ENCODE measurements around the gene AIM2.
"Not testable (repeated sequence)": the region's sequence is repeated elsewhere in the genome, so short reads cannot be mapped to it uniquely, and the experiment has no call there.

The AIM2 gene

DNA sequence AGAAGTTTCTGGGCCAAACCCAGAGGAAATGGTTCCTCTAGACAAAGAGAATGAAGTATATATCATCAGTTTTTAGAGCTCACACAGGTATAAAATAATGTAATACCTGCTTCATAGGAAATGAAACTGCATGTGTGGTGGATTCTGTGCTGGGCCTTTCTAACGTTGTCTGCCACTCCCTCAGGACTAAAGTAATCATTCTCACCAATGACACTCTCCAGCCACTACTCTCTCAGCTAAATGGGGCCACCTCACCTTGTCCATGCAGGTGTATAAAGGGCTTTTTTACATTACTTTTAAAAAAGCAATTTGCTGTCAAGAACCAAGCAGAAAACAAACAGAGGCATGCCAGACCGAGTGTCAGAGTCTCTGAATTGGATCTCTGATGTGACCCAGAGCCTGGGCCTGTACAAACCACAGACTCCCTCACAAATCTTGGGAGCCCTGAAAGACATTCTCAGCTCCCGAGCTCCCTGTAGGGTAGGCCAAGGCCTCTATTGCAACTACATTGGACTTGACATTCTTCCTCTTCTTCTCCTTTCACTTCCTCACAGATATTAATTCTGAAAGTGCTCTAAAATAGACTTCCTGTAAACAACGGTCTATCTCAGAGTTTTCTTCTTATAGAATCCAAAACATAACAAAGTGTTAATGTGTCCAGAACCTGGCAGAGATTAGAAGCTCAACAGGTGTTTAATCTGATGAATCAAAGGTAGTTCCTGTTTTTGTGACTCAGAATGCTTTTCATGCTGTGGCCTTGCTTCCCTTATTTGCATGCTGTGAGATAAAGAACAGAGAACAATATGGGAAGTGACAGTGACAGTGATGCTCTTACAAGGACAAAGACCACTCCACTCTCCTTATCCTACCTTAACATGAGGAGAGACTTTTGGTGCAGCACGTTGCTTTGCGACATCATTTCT, 8.6 kb downstream of the AIM2 start:
- TF ChIP-seq JUND (IDR thresholded peaks at IDR 0.05; ENCODE audit: low read depth) = no peak
- no peak for DNase-seq (ENCODE audit: low read depth in 1 of 2, low spot score in 1 of 2)
- in situ Hi-C loops (cut with HindIII; ENCODE audit: low pct_unique_long_range_greater_than_20kb, low sequenced_read_pairs) = no loop called here

DNA sequence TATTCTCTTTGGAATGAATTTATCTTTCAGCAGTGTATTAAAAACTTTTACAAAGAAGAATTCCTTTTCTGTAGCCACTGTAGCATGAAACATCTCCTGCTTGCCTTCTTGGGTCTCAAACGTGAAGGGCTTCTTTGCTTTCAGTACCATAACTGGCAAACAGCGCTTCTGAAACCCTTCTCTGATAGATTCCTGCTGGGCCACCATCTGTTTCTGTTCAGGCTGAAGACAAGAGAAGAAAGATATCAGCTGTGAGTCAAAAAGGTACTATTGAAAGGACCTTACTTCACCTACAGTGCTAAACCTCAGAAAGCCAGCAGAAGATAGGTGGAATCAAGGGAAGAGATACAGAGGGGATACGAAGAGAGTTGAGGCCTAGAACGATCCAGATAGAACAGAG, 10.5 kb downstream of the AIM2 start:
- DNase-seq (ENCODE audit: low read depth in 1 of 2, low spot score in 1 of 2) = no peak
- in situ Hi-C loops (cut with HindIII; ENCODE audit: low pct_unique_long_range_greater_than_20kb, low sequenced_read_pairs) = no loop called here
- no peak for TF ChIP-seq JUND (IDR thresholded peaks at IDR 0.05; ENCODE audit: low read depth)

DNA sequence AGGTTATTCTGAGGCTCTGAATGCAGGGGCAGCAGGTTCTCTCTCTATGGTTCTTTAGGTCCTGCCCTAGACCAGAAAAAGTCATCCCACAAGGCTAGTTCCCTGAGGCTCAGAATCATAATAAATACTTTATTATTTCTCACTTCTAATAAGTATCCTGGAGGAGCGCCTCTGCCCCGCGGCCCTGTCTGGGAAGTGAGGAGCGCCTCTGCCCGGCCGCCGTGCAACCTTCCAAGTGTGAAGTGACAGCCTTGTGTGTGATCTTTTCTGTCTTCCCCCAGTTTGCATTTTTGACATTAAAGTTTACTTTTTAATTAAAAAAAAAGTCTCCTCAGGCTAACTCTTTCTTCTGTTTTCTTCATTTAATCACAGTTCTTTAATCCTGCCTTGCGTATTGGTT, 11.5 kb downstream of the AIM2 start:
- in situ Hi-C loops (cut with HindIII; ENCODE audit: low pct_unique_long_range_greater_than_20kb, low sequenced_read_pairs) = no loop called here
- no peak for TF ChIP-seq JUND (IDR thresholded peaks at IDR 0.05; ENCODE audit: low read depth)
- DNase-seq (ENCODE audit: low read depth in 1 of 2, low spot score in 1 of 2) = no peak

DNA sequence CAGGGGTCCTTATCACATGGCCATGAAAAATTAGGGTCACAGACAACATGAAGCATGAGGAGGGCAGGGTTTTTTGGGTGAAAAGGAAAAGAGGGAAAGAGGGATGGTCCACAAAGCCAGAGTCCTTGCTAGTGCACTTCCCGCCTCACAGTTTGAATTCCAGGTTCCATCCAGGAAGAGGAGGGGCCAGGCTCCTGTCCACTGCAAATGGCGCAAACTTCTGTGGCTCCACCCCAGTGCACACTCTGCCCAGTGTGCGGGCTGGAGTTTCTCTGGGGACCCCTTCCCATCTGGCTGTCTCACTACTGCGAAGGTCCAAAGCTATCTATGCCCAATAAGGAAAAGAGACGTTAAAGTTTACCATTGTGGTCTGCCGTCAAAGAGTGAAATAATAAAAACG, 17.8 kb downstream of the AIM2 start:
- in situ Hi-C loops (cut with HindIII; ENCODE audit: low pct_unique_long_range_greater_than_20kb, low sequenced_read_pairs) = no loop called here
- DNase-seq (ENCODE audit: low read depth in 1 of 2, low spot score in 1 of 2) = no peak
- TF ChIP-seq JUND (IDR thresholded peaks at IDR 0.05; ENCODE audit: low read depth) = no peak

DNA sequence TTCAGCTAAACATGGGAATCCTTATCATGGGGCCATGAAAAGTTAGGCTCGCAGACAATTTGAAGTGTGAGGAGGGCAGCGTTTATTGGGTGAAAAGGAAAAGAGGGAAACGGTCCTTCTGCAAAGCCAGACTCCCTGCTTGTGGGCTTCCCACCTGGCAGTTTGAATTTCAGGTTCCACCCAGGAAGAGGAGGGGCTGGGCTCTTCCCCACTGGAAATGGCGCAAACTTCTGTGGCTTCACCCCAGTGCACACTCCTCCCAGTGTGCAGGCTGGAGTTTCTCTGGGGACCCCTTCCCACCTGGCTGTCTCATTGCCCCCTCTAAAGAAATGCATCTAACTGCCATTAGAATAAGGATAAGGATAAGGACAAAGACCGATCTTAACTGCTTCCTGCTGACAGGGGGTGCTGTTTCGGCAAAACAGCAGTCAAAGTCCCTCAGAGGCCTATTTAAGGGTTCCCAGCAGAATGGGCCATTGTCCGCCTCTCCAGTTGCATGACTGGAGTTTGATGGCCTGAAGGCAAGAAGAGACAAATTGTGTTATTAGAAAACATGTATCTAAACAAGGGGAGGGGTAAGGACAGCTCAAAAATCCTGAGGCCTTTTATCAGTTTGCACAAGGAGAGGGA, 20.4 kb downstream of the AIM2 start:
- no peak for DNase-seq (ENCODE audit: low read depth in 1 of 2, low spot score in 1 of 2)
- in situ Hi-C loops (cut with HindIII; ENCODE audit: low pct_unique_long_range_greater_than_20kb, low sequenced_read_pairs) = no loop called here
- TF ChIP-seq JUND (IDR thresholded peaks at IDR 0.05; ENCODE audit: low read depth) = no peak

DNA sequence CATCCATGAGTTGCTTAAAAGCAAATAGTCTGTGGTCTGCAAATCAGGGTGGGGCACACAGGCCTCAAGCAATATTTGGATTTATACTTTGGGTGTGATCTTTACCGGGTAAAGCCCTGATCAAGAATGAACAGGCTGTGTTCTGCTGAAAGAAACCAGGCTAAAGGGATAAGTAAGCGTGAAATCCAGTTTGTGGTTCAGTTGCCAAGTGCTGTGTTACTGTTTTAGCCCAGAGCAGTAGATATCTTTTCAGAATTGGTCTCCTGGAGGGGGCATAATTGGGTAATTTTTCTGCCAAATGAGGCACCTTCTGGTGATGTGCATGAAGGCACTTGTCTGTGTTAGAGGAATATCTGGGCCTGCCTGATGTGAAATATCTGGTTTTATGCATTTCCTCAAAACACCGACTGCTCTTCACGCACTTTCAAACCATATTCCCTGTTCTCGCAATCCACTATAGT, 21.4 kb downstream of the AIM2 start:
- TF ChIP-seq JUND (IDR thresholded peaks at IDR 0.05; ENCODE audit: low read depth) = no peak
- DNase-seq (ENCODE audit: low read depth in 1 of 2, low spot score in 1 of 2) = no peak
- in situ Hi-C loops (cut with HindIII; ENCODE audit: low pct_unique_long_range_greater_than_20kb, low sequenced_read_pairs) = no loop called here

DNA sequence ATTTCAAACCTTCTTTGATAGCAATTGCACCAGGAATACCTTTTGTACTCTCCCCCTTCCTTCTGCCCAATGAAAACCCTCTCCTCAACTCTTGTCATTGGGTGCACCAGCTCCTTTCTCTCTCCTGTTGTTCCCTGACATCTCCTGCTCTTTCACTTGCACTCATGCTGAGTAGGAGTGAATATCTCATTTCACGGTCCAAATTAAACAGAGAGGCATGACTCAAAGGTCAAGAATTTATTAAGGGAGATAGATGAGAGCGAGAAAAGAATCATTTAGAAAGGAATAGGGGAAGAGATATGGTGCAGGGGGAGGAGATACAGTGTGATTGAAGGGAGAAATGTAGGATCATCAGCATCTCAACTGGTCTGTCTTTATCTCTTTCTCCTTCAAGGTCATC, 22.1 kb downstream of the AIM2 start:
- TF ChIP-seq JUND (IDR thresholded peaks at IDR 0.05; ENCODE audit: low read depth) = no peak
- in situ Hi-C loops (cut with HindIII; ENCODE audit: low pct_unique_long_range_greater_than_20kb, low sequenced_read_pairs) = no loop called here
- DNase-seq (ENCODE audit: low read depth in 1 of 2, low spot score in 1 of 2) = no peak

DNA sequence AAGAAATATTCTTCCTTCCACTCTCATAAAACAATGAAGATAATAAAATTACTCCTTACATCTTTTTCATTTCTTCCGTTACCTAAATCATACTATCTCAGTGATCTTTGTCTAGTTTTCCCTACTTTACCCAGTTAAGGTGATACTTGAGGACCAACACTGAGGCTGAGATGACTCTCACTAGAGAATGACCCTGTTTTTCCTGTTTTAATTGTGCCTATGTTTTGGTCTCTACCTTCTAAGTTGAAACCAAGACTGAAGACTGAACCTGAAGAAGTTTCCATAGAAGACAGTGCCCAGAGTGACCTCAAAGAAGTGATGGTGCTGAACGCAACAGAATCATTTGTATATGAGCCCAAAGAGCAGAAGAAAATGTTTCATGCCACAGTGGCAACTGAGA, 25.1 kb downstream of the AIM2 start:
- no peak for DNase-seq (ENCODE audit: low read depth in 1 of 2, low spot score in 1 of 2)
- in situ Hi-C loops (cut with HindIII; ENCODE audit: low pct_unique_long_range_greater_than_20kb, low sequenced_read_pairs) = no loop called here
- no peak for TF ChIP-seq JUND (IDR thresholded peaks at IDR 0.05; ENCODE audit: low read depth)

DNA sequence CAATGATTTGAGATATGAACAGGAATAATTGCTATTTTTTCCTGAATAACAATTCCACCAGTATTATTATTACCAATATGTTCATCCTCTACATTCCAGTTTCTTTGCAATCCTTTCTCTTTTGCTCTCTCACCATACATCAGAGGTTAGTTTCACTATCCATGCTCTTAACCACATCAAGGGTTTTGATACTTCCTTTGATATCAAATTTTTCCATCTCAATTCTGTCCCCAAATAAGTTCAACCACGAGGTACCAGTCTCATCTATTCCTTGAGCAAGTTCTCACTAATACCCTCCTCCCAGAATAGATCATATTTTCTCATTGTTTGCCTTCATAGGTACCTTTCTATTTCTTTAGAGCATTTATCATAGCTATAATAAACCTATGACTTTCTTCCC, 30.1 kb downstream of the AIM2 start:
- in situ Hi-C loops (cut with HindIII; ENCODE audit: low pct_unique_long_range_greater_than_20kb, low sequenced_read_pairs) = not testable (repeated sequence)

DNA sequence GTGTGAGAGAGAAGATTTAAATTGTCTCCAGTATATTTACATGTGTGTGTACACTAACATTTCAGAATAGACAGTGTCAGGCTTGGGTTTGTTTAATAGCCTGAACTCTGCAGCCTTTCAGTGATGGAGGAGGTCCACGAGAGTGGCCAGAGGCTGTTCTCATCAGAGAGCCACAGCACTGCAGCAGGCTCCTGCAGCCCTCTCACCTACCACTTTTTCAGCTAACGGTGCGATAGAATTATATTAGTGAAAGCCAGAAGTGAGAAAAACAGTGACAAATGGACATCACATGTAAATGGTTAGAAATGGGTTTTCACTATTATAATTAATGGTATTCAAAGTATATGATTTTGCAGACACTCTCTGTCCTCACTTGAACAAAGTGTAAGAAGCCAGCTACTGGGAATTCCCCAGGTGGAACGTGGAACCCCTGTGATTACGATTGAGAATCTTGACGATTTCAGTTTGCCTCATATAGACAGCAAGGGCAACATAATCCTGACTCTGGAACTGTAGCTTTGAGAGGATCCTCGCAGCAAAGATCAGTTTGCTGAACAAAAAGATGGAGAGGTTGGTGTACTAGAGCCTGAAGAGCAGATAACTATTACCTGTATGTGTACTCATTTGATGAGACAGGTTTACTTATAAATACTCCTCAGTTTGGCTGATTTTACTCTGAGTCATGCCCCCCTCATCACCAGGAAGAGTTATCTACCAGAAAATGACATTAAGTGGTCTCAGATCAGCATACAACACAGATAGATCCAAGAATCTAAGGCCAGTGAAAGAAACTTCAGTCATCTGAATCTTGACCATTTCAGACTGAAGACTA, 35.5 kb downstream of the AIM2 start:
- in situ Hi-C loops (cut with HindIII; ENCODE audit: low pct_unique_long_range_greater_than_20kb, low sequenced_read_pairs) = no loop called here
- no peak for TF ChIP-seq JUND (IDR thresholded peaks at IDR 0.05; ENCODE audit: low read depth)
- no peak for DNase-seq (ENCODE audit: low read depth in 1 of 2, low spot score in 1 of 2)

More for the DNA sequence above, 30.1 kb downstream of the AIM2 start:
- DNase-seq (ENCODE audit: low read depth in 1 of 2, low spot score in 1 of 2) = not testable (repeated sequence)

DNA sequence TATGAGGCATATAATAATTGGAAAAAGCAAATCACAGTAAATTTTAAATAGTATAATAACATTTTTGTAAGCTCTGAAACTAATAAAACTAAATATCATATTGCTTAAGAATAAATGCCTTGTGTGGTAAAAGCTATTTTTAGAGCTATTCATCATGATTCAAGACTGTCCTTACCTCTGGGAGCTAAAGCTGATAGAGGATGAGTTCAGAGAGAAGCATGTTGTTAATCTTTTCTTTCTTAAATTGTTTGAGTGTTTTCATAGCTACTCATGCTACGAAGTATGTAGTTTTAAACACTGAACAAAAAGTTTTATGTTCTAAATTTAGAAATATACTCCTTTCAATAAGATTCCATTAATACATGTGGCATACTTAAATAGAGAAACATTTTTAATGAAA, 36.4 kb downstream of the AIM2 start:
- DNase-seq (ENCODE audit: low read depth in 1 of 2, low spot score in 1 of 2) = no peak
- in situ Hi-C loops (cut with HindIII; ENCODE audit: low pct_unique_long_range_greater_than_20kb, low sequenced_read_pairs) = no loop called here
- no peak for TF ChIP-seq JUND (IDR thresholded peaks at IDR 0.05; ENCODE audit: low read depth)

DNA sequence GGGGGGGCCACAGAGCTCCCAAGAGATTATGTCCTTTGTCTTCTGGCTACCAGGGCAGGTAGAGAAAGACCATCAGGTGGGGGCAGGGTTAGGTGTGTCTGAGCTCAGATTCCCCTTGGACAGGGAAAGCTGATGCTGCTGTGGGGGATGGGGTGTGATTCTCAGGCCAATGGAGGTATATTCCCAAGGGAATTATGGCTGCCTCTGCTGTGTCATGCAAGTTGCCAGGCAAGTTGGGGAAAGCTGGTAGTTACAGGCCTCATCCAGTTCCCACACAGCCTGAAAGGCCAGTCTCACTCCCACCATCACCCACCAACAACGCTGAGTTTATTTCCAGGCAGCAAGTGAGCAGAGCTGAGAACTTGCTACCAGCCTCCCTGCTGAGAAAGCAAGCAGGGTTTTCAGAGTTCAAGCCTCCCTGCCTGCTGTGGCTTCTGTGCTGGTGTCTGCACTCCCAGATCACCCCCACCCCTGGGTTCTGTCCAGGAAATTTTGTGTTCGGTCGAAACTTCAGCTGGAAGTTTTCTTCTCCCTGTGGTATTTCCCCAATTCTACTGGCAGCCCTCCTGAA, 45.6 kb downstream of the AIM2 start:
- TF ChIP-seq JUND (IDR thresholded peaks at IDR 0.05; ENCODE audit: low read depth) = no peak
- no peak for DNase-seq (ENCODE audit: low read depth in 1 of 2, low spot score in 1 of 2)
- in situ Hi-C loops (cut with HindIII; ENCODE audit: low pct_unique_long_range_greater_than_20kb, low sequenced_read_pairs) = no loop called here

Data from T47D (cell line).